Measurements from ENCODE around the gene PPIA. TPM values are rescaled to one million over a fixed set of nuclear protein-coding genes. Genes with fewer than 3 reads are reported as not detected.

The PPIA gene
- polyA plus RNA-seq, 1 donor from 2014 or later, result 2,769 TPM

DNA sequence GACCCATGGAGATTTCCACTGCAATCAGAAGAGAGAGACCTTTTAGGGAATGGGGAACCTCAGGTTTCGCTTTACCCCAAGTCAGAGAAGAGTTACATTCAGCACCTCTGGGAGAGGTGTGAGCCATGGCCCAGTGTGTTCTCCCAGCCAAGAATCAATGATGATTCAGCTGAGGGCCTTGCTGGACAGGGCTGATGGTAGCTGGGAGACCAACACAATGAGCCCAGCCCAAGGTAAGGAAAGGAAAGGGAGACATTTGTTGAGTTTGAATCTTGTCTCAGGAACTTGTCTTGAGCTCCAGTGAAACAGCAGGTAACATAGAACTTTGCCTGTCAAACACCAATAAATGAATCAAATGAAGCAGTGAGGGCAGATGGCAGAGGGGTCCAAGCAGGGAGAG is 14.0 kb upstream of the PPIA start:
- Histone ChIP-seq H3K9me3 (ENCODE audit: low read length) (no peaks in the 10 kb centered on the region), H3F3A (ENCODE audit: insufficient read depth, low read length, poor library complexity, severe bottlenecking) (no peaks in the 10 kb centered on the region), H4K20me1 (ENCODE audit: insufficient read depth) (no peaks in the 10 kb centered on the region), H3K9ac (ENCODE audit: low read length) (no peak overlapping the region), H3K27ac (ENCODE audit: low read length) (no peak overlapping the region), H2AFZ (ENCODE audit: low read depth, low read length) (no peak overlapping the region), H3K4me3 (ENCODE audit: low read length) (no peak overlapping the region), H3K4me2 (ENCODE audit: low read length) (no peak overlapping the region), H3K36me3 (ENCODE audit: insufficient read depth, low read length) (no peaks in the 10 kb centered on the region), H3K27me3 (ENCODE audit: insufficient read depth, low read depth, low read length) (no peaks in the 10 kb centered on the region), H3K79me2 (replicated peaks; ENCODE audit: insufficient read depth, low read length) (no peaks in the 10 kb centered on the region), H3K9me2 (ENCODE audit: insufficient read depth, low read length) (no peaks in the 10 kb centered on the region)
- TF ChIP-seq RAD21 (conservative IDR thresholded peaks at IDR 0.05) (no peak), EP300 (conservative IDR thresholded peaks at IDR 0.05; ENCODE audit: poor library complexity, severe bottlenecking) (no peak), TAF1 (IDR thresholded peaks at IDR 0.05; ENCODE audit: low read depth) (no peak), CTCF (IDR thresholded peaks at IDR 0.05; ENCODE audit: poor library complexity, severe bottlenecking) (no peak), EZH2 (IDR thresholded peaks at IDR 0.05; ENCODE audit: borderline replicate concordance, insufficient read depth, low read length, poor library complexity, severe bottlenecking) (no peak), SMC3 (conservative IDR thresholded peaks at IDR 0.05; ENCODE audit: poor library complexity) (no peak)
- TF ChIP-seq, protein P1, sequence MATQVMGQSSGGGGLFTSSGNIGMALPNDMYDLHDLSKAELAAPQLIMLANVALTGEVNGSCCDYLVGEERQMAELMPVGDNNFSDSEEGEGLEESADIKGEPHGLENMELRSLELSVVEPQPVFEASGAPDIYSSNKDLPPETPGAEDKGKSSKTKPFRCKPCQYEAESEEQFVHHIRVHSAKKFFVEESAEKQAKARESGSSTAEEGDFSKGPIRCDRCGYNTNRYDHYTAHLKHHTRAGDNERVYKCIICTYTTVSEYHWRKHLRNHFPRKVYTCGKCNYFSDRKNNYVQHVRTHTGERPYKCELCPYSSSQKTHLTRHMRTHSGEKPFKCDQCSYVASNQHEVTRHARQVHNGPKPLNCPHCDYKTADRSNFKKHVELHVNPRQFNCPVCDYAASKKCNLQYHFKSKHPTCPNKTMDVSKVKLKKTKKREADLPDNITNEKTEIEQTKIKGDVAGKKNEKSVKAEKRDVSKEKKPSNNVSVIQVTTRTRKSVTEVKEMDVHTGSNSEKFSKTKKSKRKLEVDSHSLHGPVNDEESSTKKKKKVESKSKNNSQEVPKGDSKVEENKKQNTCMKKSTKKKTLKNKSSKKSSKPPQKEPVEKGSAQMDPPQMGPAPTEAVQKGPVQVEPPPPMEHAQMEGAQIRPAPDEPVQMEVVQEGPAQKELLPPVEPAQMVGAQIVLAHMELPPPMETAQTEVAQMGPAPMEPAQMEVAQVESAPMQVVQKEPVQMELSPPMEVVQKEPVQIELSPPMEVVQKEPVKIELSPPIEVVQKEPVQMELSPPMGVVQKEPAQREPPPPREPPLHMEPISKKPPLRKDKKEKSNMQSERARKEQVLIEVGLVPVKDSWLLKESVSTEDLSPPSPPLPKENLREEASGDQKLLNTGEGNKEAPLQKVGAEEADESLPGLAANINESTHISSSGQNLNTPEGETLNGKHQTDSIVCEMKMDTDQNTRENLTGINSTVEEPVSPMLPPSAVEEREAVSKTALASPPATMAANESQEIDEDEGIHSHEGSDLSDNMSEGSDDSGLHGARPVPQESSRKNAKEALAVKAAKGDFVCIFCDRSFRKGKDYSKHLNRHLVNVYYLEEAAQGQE (IDR thresholded peaks at IDR 0.05; ENCODE audit: borderline replicate concordance), result no peak

GRCh38 chr7:44783407-44783806 is 13.1 kb upstream of the PPIA start:
- no peak overlapping the region for H2AFZ ChIP-seq (ENCODE audit: low read depth, low read length)
- TF ChIP-seq SMC3 (conservative IDR thresholded peaks at IDR 0.05; ENCODE audit: poor library complexity) (no peak), EP300 (conservative IDR thresholded peaks at IDR 0.05; ENCODE audit: poor library complexity, severe bottlenecking) (no peak)
- no peaks in the 10 kb centered on the region for H3K36me3 ChIP-seq (ENCODE audit: insufficient read depth, low read length)
- H3K9ac ChIP-seq (ENCODE audit: low read length), result no peak overlapping the region
- no peaks in the 10 kb centered on the region for H3K9me3 ChIP-seq (ENCODE audit: low read length)
- no peaks in the 10 kb centered on the region for H3K79me2 ChIP-seq (replicated peaks; ENCODE audit: insufficient read depth, low read length)
- H3K9me2 ChIP-seq (ENCODE audit: insufficient read depth, low read length), result no peaks in the 10 kb centered on the region
- no peak overlapping the region for H3K4me3 ChIP-seq (ENCODE audit: low read length)
- no peaks in the 10 kb centered on the region for H4K20me1 ChIP-seq (ENCODE audit: insufficient read depth)
- H3K27me3 ChIP-seq (ENCODE audit: insufficient read depth, low read depth, low read length), result no peaks in the 10 kb centered on the region
- H3K27ac ChIP-seq (ENCODE audit: low read length), result no peak overlapping the region
- no peaks in the 10 kb centered on the region for H3F3A ChIP-seq (ENCODE audit: insufficient read depth, low read length, poor library complexity, severe bottlenecking)
- no peak overlapping the region for H3K4me2 ChIP-seq (ENCODE audit: low read length)

DNA sequence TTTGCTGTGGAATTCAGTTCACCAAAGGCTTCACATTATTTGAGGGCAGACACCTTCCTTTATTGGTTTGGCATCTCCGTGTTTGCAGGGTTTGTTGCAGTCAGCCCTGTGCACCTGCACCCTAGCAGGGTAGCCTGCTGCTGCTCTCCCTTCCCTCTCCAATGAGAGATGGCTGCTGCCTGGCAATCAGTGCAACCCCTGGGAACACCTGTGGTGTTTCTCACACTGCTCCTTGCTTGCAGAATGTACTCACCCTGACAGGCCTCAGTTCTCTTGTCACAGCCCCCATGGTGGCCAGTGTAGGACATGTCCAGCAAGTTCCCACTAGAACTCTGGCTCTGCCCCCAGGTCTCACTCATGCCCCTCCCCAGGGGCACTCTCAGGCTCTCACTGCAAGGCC is 12.1 kb upstream of the PPIA start:
- Histone ChIP-seq H3K79me2 (replicated peaks; ENCODE audit: insufficient read depth, low read length) (no peaks in the 10 kb centered on the region), H3K9me3 (ENCODE audit: low read length) (no peaks in the 10 kb centered on the region), H3K27ac (ENCODE audit: low read length) (no peak overlapping the region), H3K9ac (ENCODE audit: low read length) (no peak overlapping the region), H4K20me1 (ENCODE audit: insufficient read depth) (no peaks in the 10 kb centered on the region), H3K27me3 (ENCODE audit: insufficient read depth, low read depth, low read length) (no peaks in the 10 kb centered on the region), H3K9me2 (ENCODE audit: insufficient read depth, low read length) (no peaks in the 10 kb centered on the region), H3K36me3 (ENCODE audit: insufficient read depth, low read length) (no peaks in the 10 kb centered on the region), H3F3A (ENCODE audit: insufficient read depth, low read length, poor library complexity, severe bottlenecking) (no peaks in the 10 kb centered on the region), H2AFZ (ENCODE audit: low read depth, low read length) (no peak overlapping the region), H3K4me3 (ENCODE audit: low read length) (no peak overlapping the region), H3K4me2 (ENCODE audit: low read length) (no peak overlapping the region)
- TF ChIP-seq SMC3 (conservative IDR thresholded peaks at IDR 0.05; ENCODE audit: poor library complexity) (no peak), EZH2 (IDR thresholded peaks at IDR 0.05; ENCODE audit: borderline replicate concordance, insufficient read depth, low read length, poor library complexity, severe bottlenecking) (no peak), CTCF (IDR thresholded peaks at IDR 0.05; ENCODE audit: poor library complexity, severe bottlenecking) (no peak), POLR2AphosphoS5 (IDR thresholded peaks at IDR 0.05) (no peak), MXI1 (conservative IDR thresholded peaks at IDR 0.05; ENCODE audit: poor library complexity, severe bottlenecking) (no peak), RAD21 (conservative IDR thresholded peaks at IDR 0.05) (no peak), TAF1 (IDR thresholded peaks at IDR 0.05; ENCODE audit: low read depth) (no peak), EP300 (conservative IDR thresholded peaks at IDR 0.05; ENCODE audit: poor library complexity, severe bottlenecking) (no peak)
- TF ChIP-seq, protein P1 (IDR thresholded peaks at IDR 0.05; ENCODE audit: borderline replicate concordance), result no peak

Data from neural cell (in vitro differentiated cells).